GM21528 (cell line): ENCODE data around the gene KRTAP10-7.
"Not testable (repeated sequence)": the region's sequence is repeated elsewhere in the genome, so short reads cannot be mapped to it uniquely, and the experiment has no call there.

Source experiments
- ATAC-seq: cut with Tn5 transposase; IDR thresholded peaks from one replicate; pipeline ENCODE4 v1.9.1; 2021; ENCODE audit warnings: mild to moderate bottlenecking, moderate library complexity; ENCODE audit not compliant: unreplicated experiment, low FRiP score

The KRTAP10-7 gene

DNA sequence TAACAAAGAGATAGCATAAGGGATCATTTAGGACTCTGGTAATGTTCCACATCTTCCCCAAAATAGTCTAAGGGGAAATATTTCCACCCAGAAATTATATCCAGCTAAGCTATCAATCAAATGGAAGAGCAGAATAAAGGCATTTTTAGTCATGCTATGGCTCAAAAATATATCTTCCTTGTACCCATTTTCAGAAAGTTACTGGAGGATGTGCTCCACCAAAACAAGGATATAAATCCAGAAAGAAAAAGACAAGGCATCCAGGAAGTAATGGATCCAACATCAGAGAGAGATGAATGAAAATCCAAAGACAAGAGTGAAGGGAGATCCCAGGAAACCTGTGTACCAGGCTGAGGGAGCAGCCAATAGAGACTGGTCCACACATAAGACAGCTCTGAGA is 8.8 kb downstream of the KRTAP10-7 start:
- ATAC-seq, result no peak

DNA sequence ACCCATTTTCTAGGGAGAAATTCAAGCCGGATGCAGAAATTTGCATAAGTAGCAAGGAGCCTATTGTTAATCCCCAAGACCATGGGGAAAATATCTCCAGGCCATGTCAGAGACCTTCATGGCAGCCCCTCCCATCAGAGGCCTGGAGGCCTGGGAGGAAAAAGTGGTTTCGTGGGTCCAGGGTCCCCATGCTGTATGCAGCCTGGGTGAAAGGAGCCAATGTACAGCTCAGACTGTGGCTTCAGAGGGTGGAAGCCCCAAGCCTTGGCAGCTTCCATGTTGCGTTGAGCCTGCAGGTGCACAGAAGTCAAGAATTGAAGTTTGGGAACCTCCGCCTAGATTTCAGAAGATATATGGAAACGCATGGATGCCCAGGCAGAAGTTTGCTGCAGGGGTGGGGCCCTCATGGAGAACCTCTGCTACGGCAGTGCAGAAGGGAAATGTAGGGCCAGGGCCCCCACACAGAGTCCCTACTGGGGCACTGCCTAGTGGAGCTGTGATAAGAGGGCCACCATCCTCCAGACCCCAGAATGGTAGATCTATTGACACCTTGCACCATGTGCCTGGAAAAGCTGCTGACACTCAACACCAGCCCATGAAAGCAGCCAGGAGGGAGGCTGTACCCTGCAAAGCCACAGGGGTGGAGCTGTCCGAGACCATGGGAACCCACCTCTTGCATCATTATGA is 9.9 kb downstream of the KRTAP10-7 start:
- not testable (repeated sequence) for ATAC-seq

DNA sequence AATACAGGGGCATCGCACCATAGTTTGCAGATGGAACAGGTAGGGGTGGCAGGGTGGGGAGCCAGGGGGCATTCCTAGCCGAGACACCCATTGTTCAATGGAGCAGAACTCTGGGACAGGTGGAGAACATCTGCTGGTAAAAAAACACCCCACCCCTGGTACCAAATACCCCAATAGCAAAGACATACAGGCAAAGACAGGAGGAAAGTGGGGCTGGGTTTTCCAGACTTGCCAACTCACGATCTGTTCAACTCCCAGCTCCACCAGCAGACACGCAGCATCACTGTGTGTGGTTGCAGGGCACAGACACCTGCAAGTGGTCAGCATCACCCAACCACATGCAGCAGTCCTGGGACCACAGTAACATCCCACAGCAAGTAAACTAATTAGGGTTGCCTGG is 11.2 kb downstream of the KRTAP10-7 start:
- ATAC-seq, result no peak

- no peak for ATAC-seq
These were observed 11.7 kb downstream of the KRTAP10-7 start, which contains the start of gene KRTAP10-8 for GRCh38 chr21:44612029-44612486. TSS of gene KRTAP10-8 (plus strand) at chr21:44612079. CDS start at chr21:44612101, 22 bp downstream.

DNA sequence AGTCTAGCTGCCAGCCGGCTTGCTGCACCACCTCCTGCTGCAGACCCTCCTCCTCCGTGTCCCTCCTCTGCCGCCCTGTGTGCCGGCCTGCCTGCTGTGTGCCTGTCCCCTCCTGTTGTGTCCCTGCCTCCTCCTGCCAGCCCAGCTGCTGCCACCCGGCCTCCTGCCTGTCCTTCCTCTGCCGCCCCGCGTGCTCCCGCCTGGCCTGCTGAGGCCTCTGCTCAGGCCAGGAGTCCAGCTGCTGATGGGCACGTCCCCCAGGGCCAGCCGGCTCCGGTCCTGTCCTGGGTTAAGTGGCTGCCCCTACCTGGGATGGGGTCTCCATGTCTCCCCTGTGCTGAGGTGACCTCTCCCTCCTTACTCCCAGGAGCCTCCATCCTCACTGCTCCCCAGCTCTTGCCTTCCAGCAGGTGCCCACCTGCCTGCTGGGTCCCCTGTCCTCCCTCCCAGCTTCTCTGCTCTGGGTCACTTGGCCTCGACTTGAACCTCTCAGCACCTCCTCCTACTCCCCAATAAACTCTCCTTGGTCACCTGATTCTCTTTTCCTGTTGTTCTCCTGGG is 12.4 kb downstream of the KRTAP10-7 start:
- ATAC-seq, result no peak

- ATAC-seq, result no peak
These were observed 13.2 kb downstream of the KRTAP10-7 start for GRCh38 chr21:44613386-44614155.

DNA sequence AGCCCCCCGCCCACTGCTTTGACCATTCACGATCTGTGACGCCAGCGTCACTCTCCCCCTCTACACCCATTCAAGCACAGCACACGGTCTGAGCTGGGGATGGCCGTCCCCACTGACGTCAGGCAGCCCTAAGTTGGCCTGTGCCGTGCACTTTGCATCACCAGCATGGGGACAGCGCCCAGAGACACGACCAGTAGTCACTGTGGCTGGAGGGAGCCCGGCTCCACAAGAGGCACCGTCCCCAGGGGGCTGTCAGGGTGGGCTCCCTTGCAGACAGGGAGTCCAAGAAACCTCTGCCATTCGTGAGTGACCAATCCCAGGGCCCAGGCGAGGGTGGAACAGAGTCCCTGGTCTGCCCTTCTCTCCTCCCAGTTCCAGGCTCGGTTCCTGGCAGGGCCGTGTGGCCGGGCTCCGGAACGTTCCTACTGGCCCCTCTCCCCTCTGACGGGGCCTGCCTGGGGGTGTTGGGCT is 13.8 kb downstream of the KRTAP10-7 start:
- ATAC-seq, result no peak

DNA sequence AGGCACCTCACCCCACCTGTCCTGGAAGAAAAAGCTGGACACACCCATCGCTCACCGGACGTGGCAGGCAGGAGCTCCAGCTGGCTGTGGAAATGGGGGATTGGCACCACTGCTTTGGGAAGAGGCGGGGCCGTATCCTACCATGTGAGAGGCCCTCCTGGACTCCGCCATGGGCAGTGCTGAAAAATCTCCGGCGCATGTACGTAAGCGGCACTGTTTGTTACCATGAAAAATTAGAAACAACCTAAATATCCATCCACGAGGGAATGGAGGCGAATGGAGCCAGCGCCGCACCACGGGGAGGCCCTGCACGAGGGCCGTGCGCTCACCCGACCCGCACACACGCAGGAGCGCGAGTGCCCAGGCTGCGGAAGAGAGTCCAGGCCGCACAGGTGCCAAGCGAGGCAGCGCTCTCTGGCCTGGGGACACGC is 14.6 kb downstream of the KRTAP10-7 start:
- no peak for ATAC-seq

GRCh38 chr21:44615466-44615865 is 15.1 kb downstream of the KRTAP10-7 start:
- no peak for ATAC-seq

- ATAC-seq, result no peak
These were observed 15.7 kb downstream of the KRTAP10-7 start for GRCh38 chr21:44615911-44616590.

DNA sequence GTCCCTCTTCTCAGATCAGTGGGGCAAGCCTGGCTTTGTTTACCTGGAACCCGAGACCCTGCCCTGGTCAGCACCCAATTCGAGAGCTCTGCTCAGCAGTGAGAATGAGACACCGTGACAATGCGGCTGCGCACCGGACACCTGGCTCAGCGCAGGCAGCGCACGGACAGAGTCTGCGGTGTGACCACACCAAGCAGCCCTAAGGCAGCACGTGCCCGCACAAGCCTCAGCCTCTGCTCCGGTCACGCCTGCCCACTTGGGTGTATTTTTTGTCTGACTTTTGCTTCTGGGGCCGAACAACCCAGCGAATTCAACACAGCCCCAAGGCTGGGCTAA is 16.2 kb downstream of the KRTAP10-7 start:
- no peak for ATAC-seq

DNA sequence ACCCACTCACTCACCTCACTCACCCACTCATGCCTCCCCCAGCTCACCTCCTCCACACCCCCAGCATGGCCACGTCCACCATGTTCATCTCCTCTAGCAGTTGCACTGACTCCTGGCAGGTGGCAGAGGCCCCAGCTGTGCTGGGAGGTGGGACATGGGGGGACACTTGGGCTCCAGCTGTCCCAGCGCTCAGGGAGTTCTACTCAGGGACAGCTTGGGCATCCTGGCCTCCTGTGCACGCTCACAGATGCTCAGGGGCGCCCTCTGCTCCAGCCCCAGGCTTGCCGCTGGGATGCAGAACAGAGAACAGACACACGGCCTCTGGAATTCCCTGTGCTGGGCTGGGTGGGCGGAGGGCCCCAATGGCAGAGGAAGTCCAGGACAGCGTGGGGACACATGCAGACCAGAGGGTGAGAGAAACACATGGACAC is 16.7 kb downstream of the KRTAP10-7 start:
- no peak for ATAC-seq

DNA sequence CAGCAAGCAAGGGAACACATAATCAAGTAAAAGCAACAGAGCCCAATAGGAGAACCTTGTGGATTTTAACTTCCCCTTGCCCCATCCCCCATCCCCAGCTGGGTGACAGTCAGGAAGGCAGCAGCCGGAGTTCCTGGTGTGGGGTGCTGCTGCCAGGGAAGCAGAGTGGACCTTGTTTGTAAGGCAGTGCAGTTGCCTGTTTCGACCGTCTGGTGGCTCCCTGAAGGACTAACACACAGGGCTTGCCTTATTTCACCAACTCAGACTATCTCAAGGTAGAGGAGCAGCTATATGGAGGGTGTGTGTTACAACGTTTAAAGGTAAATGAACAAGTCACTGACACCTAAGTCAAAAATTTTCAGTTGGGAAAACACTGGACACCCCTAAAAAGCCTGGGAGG is 18.1 kb downstream of the KRTAP10-7 start:
- no peak for ATAC-seq

DNA sequence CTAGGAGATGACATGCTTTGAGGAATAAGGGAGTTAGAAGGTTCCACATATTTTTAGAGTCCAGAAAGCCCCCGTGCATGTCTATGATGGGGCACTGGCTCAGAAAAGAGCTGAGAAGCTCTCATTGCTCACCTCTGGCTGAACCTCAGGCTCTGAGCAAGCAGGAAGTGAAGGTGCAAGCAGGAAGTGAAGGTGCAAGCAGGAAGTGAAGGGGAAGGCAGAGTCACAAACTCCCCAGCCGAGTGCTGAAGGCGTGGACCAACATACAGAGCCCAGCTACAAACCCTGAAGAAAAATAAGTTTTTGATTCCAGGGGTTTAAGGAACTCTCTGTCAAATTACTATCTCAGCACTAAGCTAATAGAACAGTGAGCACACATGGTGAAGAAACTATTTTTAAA is 18.5 kb downstream of the KRTAP10-7 start:
- no peak for ATAC-seq

DNA sequence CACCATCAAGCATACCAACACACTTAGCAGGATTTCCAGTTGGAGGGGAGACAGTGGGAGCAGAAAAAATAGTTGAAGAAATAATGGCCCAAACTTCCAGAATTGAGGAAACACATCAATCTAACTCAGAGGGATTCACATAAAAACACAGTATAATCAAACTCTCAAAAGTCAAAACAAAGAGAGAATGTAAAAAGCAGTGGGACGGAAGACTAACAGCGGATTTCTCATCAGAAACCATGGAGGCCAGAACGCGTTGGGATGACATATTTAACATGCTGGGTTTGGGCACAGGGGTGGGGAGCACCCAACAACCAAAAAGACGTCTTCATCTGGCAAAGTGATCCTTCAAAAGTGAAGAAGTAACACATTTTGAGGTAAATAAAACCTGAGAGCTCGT is 19.5 kb downstream of the KRTAP10-7 start:
- ATAC-seq, result no peak

GRCh38 chr21:44623575-44623974 is 23.2 kb downstream of the KRTAP10-7 start:
- ATAC-seq, result no peak

GRCh38 chr21:44625756-44626155 is 25.4 kb downstream of the KRTAP10-7 start:
- ATAC-seq, result no peak

- ATAC-seq, result no peak
These were observed 25.9 kb downstream of the KRTAP10-7 start for GRCh38 chr21:44626262-44626661.

DNA sequence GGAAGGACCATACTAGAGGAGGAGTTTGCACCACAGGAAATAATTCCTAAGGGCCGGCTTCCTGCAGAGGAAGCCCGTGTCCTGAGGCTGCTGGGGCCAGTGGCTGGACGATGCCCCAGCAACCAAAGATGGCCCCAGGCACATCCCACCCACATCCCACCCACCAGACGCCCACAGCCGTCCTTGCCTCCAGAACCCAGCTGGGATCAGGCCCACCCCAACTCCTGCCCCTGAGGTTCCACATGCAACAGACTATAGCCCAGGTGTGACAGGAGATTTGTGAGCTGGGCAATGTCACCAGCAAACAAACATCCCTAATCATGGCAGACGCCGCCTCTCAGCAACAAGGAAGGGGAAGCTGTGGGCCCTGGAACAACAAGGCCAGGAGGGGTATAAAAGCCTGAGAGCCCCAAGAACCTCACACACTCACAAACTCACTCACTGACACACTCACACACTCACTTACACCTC is 26.3 kb downstream of the KRTAP10-7 start, which contains the start of gene KRTAP10-9:
KRTAP10-9 (plus strand) TSS at position 421 of the 471 bp plus-strand sequence. CDS start 79 bp downstream, outside the sequence.
- ATAC-seq, result no peak

DNA sequence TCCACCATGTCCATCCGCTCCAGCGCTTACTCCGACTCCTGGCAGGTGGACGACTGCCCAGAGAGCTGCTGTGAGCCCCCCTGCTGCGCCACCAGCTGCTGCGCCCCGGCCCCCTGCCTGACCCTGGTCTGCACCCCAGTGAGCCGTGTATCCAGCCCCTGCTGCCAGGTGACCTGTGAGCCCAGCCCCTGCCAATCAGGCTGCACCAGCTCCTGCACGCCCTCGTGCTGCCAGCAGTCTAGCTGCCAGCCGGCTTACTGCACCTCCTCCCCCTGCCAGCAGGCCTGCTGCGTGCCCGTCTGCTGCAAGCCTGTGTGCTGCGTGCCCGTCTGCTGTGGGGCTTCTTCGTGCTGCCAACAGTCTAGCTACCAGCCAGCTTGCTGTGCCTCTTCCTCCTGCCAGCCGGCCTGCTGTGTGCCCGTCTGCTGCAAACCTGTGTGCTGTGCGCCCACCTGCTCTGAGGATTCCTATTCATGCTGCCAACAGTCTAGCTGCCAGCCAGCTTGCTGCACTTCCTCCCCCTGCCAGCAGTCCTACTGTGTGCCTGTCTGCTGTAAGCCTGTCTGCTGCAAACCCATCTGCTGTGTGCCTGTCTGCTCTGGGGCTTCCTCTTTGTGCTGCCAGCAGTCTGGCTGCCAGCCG is 26.9 kb downstream of the KRTAP10-7 start:
- not testable (repeated sequence) for ATAC-seq
